Gastrocnemius medialis (tissue), 4 donors: Measurements from ENCODE around the gene GEMIN2.

Experiments used
- CTCF ChIP-seq, 5 experiments: fragments of 450-650 bp in 3 of 5; fragments of 200-600 bp in 2 of 5; sonication (generic) in 2 of 5; IDR thresholded peaks in 4 of 5; conservative IDR thresholded peaks in 1 of 5; 1 replicate in 4 of 5; 2 replicates in 1 of 5; pipeline ENCODE4 v1.5.1; 2016 to 2019; ENCODE audit warnings: antibody characterized with exemption in 5 of 5, mild to moderate bottlenecking in 3 of 5, moderate library complexity in 3 of 5
- POLR2A ChIP-seq, 2 donors: fragments of 450-650 bp; IDR thresholded peaks; one replicate each; pipeline ENCODE4 v1.6.1; 2017; ENCODE audit warnings: antibody characterized with exemption in 2 of 2, mild to moderate bottlenecking in 2 of 2, moderate library complexity in 2 of 2

GRCh38 chr14:39099748-39100147, 14.4 kb upstream of the GEMIN2 start:
- no peak for TF ChIP-seq POLR2A (IDR thresholded peaks at IDR 0.05)
- TF ChIP-seq CTCF (IDR thresholded peaks at IDR 0.05 in 4 of 5, conservative IDR thresholded peaks at IDR 0.05 in 1 of 5) = no peak
